HUES6 (cell line): ENCODE results near the gene GMIP.

Source experiments
- H3K27ac ChIP-seq: 2 replicates; pipeline ENCODE4 v1.7.0; 2013; ENCODE audit warnings: low read depth, mild to moderate bottlenecking, low read length, inconsistent platforms
- H3K27me3 ChIP-seq: 2 replicates; pipeline ENCODE4 v1.6.1; 2013; ENCODE audit warnings: low read length; ENCODE audit not compliant: control insufficient read depth, insufficient read depth
- H3K36me3 ChIP-seq: 2 replicates; pipeline ENCODE4 v1.6.1; 2013; ENCODE audit warnings: low read length; ENCODE audit not compliant: control insufficient read depth, insufficient read depth
- H3K4me1 ChIP-seq: 2 replicates; pipeline ENCODE4 v1.6.1; 2013; ENCODE audit warnings: low read length; ENCODE audit not compliant: control insufficient read depth, insufficient read depth
- H3K4me3 ChIP-seq: 2 replicates; pipeline ENCODE4 v1.5.1; 2013; ENCODE audit warnings: low read depth, low read length
- H3K9ac ChIP-seq: one replicate; pipeline ENCODE4 v1.6.1; 2013; ENCODE audit warnings: mild to moderate bottlenecking, low read length
- H3K9me3 ChIP-seq: 2 replicates; pipeline ENCODE4 v1.6.1; 2013; ENCODE audit warnings: low read depth, low read length; ENCODE audit not compliant: control insufficient read depth, insufficient read depth

Gene GMIP

DNA sequence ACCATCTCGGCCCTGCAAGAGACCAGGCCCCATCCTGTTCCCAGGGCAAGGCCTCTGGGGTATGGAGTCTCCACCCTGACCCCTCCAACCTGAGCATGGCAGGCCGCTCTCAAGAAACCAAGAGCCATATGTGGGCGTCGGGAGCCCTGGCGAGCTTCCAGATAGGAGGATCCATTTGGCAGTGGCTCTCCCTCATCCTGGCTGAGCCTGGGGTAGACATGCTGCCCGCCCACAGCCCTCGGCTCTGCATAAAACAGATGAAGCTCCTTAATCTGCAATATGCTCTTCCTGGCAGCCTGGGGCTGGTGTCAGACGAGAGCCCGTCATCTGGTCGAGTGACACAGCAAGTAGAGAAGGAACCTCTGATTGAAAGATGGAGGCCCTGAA lies 13.9 kb upstream of the GMIP start:
- no peaks in the 10 kb centered on the region for H3K9me3 ChIP-seq
- no peak overlapping the region for H3K9ac ChIP-seq
- peaks cover 86% of the 10 kb centered on the region for H3K36me3 ChIP-seq
- H3K27me3 ChIP-seq: no peaks in the 10 kb centered on the region
- peaks cover 8% of the 10 kb centered on the region for H3K4me1 ChIP-seq
- no peak overlapping the region for H3K4me3 ChIP-seq
- H3K27ac ChIP-seq: no peak overlapping the region

DNA sequence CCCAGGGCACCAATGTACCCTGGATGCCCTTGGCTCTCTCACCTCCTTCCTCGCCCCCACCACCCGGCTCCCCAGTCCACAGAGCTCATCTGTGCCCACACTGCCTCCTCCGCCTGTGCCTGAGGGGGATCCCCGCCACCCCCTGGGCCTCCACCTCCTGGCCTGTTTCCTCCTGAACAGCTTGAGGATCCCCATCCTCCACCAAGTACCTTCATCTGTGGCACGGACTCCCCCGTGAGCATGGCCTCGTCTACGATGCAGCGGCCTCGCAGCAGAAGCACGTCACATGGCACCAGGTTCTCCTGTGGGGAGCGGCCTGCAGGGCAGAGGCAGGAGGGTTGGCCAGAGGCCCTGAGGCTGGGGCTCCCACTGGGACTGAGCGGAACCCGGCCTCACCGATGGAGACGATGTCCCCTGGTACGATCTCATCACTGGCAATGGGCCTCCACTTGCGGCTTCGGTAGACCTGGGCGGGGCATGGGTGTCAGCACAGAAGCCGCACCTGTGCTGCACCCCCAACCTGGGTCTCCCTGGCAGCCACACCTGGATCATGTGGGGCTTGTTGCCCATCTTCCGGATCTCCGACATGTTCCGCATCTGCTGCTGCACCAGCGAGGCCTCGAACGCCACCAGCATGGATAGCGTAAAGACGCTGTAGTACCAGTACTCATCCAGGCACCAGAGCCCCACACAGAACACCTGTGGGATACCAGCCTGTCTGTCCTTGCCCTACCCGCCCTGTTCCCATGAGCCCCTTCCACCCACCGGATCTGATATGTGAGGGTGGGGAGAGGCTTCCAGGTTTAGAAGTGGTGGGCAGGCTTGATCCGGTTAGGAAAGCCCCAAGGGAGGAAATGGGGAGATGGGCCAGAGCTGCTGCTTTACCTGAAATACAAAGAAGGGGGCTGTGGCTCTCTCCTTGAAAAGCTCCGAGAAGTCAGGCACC lies 13.3 kb upstream of the GMIP start:
- peaks cover 89% of the 10 kb centered on the region for H3K36me3 ChIP-seq
- no peak overlapping the region for H3K9ac ChIP-seq
- no peak overlapping the region for H3K4me3 ChIP-seq
- H3K9me3 ChIP-seq: no peaks in the 10 kb centered on the region
- H3K27ac ChIP-seq: no peak overlapping the region
- no peaks in the 10 kb centered on the region for H3K27me3 ChIP-seq
- H3K4me1 ChIP-seq: 0 out of 2 replicates have a peak, but pooled peaks cover 3% of the 10 kb centered on the region

DNA sequence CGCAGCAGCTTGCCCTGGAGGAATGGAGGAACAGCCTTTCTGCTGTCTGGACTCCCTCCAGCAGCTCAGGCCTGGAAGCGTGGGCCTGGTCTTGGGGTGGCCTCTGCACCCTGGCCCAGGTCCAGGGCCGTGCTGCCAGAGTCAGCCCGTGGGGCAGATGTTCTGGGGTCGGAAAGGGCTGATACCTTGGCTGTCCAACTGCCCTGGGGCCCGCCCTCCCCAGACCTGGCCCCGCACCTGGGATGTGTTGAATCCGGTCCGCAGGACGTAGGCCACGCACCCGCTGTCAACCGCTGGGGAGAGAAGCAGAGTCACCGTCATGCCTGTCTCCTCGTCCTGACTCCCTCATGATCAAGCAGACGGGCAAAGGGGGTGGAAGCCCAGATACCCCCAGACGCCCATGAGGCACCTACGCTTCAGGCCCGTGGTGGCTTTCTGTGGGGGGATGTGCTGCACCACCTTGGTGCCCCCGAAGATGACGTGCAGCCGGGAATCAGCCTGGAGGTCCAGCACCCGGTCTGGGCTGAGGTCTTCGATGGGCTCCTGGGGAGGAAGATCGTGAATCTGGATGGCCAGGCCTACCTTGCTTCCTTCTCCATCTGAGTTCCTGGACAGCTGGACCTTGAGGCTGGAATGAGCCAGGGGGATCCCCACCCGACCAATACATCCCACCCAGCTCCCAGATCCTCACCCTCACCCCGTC lies 12.3 kb upstream of the GMIP start:
- H3K9ac ChIP-seq: no peak overlapping the region
- H3K9me3 ChIP-seq: no peaks in the 10 kb centered on the region
- H3K27ac ChIP-seq: no peak overlapping the region
- no peak overlapping the region for H3K4me3 ChIP-seq
- H3K4me1 ChIP-seq: no peaks in the 10 kb centered on the region
- H3K27me3 ChIP-seq: no peaks in the 10 kb centered on the region
- peaks cover 91% of the 10 kb centered on the region for H3K36me3 ChIP-seq

DNA sequence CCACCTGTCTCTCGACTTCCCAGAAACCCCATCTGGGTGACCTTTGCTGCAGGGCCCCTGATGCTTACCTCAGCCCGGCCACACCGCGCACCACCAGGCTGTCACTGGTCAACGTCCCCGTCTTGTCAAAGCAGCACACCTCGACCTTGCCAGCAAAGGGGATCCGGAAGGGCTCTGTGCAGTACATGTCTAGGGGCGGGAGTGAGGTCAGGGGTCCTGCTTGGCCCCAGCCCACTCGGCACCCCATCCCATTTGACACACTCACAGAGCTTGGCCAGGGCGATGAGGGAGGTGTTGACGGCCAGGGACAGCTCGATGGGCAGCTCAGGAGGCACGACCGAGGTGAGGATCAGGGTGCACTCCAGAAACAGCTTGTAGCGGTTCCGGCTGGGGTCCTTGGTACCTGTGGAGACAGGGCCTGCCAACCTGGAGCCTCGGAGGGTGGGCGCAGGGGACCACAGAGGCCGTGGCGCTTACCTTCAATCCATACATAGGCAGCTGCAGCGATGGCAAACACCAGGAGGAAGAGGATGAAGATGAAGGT lies 11.7 kb upstream of the GMIP start:
- Histone ChIP-seq H3K27me3 (no peaks in the 10 kb centered on the region), H3K9me3 (no peaks in the 10 kb centered on the region), H3K4me1 (no peaks in the 10 kb centered on the region), H3K4me3 (no peak overlapping the region), H3K36me3 (peaks cover 97% of the 10 kb centered on the region), H3K9ac (no peak overlapping the region), H3K27ac (no peak overlapping the region)

DNA sequence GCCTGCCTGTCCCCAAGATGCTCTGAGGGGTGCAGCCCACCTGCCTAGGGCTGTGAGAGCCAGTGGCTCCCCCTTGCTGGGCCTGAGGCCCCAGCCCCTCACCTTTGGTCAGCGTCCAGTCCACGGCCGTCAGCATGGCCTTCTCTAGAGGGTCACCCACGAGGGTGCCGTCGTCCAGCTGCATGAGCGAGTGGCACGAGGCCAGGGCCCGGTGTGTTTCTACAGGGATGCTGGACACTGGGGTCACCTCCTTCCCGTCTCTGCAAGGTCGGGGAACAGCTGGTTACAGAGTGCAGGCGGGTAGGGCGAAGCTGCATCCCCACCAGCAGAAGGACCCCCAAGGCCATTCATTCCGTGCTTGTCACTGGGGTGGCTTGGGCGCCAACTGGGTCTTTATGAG lies 11.0 kb upstream of the GMIP start:
- Histone ChIP-seq H3K36me3 (peaks cover 97% of the 10 kb centered on the region), H3K9me3 (no peaks in the 10 kb centered on the region), H3K9ac (no peak overlapping the region), H3K27me3 (no peaks in the 10 kb centered on the region), H3K4me1 (no peaks in the 10 kb centered on the region), H3K4me3 (no peak overlapping the region), H3K27ac (no peak overlapping the region)

DNA sequence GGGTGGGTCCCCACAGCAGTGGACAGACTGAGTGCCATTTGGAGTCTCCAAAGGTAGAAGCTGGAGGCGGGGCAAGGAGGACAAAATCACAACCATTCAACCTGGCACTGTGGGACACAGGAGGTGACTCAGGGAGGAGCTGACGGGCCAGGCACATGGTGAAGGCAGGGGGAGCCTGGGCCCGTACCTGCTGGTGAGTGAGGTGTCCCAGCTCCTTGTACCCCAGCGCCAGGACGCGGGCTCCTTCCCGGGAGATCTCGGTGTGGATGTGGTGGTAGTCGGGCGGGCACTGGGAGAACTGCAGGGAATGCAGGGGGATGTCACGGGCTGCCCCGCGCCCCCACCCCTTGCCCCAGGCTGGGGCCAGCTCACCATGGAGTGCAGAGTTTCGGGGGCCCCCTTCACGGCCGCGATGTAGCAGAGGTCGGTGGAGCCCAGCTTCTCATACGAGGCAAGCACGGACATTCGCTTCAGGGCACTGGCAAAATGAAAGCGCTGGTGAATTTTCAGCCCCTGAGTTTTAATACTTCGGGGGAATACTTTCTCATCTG lies 10.2 kb upstream of the GMIP start:
- no peak overlapping the region for H3K9ac ChIP-seq
- no peaks in the 10 kb centered on the region for H3K9me3 ChIP-seq
- H3K27me3 ChIP-seq: no peaks in the 10 kb centered on the region
- H3K4me1 ChIP-seq: no peaks in the 10 kb centered on the region
- no peak overlapping the region for H3K4me3 ChIP-seq
- peaks cover 97% of the 10 kb centered on the region for H3K36me3 ChIP-seq
- no peak overlapping the region for H3K27ac ChIP-seq

DNA sequence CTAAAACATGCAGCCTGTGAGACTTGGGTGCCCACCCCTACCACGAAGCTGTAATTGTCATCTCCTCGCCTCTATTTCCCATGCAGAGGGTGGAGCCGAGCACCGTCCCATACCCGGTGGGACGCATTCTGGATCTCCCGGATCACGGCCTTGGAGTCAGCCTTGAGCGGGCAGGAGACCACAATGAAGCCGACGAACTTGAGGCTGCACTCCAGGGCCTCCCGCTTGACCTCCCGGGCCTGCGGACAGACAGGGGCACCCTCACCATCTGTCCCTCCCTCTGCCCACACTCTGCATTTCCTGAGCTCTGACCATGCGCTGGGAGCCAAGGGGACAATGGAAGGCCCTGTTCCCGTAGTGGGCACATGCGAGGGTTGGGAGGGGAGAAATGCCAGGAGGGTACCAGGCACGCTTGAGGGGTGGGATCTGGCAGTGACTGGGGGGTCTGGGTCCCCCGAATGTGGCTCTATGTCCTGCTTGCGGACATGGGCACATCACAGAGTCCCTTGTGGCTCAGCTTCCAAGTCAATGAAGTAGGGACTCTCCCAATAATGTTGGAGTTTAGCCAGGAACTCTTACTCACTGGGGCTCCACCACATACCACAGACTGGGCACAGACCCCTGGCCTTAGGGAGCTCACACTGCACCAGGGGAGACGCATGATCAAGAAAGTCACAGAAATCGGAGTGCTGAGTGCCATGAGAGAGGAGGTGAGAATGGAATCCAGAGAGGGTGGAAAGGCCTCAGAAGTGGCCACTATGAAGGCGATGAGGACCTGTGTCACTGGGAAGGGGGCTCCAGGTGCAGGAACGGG lies 9.2 kb upstream of the GMIP start:
- no peaks in the 10 kb centered on the region for H3K9me3 ChIP-seq
- H3K36me3 ChIP-seq: peaks cover 97% of the 10 kb centered on the region
- no peak overlapping the region for H3K9ac ChIP-seq
- no peaks in the 10 kb centered on the region for H3K4me1 ChIP-seq
- no peak overlapping the region for H3K4me3 ChIP-seq
- H3K27me3 ChIP-seq: no peaks in the 10 kb centered on the region
- no peak overlapping the region for H3K27ac ChIP-seq

DNA sequence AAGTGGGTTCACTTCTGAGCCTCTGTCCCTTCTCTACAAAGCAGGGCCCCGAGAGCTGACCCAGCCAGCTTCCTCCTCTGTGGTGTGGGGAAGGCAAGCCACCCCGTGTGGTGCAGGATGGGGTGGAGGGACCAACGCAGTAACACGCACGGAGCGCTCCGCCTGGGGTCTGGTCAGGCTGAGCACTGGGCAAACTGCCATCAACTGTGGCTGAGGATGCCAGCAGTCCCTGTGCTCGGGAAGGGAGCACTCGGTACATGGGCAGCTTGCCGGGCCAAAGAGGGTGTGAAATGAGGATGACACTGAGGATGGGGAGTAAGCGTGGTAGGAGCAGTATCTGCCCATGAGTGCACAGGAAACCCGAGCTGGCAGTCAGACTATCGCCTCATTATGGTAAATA lies 7.6 kb upstream of the GMIP start:
- H3K27ac ChIP-seq: no peak overlapping the region
- H3K4me3 ChIP-seq: no peak overlapping the region
- no peaks in the 10 kb centered on the region for H3K4me1 ChIP-seq
- H3K9ac ChIP-seq: no peak overlapping the region
- peaks cover 97% of the 10 kb centered on the region for H3K36me3 ChIP-seq
- no peaks in the 10 kb centered on the region for H3K27me3 ChIP-seq
- no peaks in the 10 kb centered on the region for H3K9me3 ChIP-seq

DNA sequence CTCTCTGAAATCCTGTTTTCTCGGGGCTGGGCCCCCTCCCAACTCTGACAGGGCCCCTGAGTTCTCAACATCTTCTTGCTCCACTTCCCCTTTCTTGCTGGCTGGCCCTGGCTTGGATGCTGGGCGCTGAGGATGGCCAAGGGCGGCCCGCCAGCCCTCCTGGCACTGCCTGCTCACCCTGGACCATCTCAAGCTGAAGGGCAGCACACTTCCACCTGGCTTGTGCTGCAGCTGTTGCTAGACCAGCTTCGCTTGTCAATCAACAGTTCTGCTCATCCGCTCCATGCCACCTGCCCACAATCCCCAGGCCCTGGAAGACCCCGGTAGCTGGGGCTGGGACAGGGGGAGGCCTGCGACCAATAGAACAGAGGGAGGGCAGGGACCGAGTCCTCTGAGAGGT lies 6.9 kb upstream of the GMIP start:
- Histone ChIP-seq H3K4me3 (no peak overlapping the region), H3K27ac (no peak overlapping the region), H3K27me3 (no peaks in the 10 kb centered on the region), H3K9ac (no peak overlapping the region), H3K36me3 (peaks cover 97% of the 10 kb centered on the region), H3K4me1 (no peaks in the 10 kb centered on the region), H3K9me3 (no peaks in the 10 kb centered on the region)

DNA sequence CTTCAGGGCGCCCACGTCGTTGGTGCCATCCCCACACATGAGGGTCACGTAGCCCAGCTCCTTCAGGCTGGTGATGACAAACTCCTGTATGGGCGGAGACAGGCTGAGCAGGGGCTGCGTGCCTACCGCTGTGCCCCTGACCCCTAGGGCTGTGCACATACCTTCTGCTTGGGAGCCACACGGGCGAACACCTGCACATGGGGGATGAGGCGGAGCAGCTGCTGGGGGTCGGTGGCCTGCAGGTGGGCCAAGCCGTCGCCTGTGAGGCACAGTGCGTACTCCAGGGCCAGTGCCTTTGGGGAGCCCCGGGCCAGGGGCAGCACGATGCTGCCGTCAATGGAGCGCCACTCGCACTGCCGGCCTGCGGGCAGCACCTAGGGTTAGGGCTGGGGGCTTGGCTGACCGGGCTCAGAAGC lies 6.1 kb upstream of the GMIP start:
- Histone ChIP-seq H3K9ac (no peak overlapping the region), H3K27me3 (no peaks in the 10 kb centered on the region), H3K4me3 (no peak overlapping the region), H3K4me1 (no peaks in the 10 kb centered on the region), H3K27ac (no peak overlapping the region), H3K9me3 (no peaks in the 10 kb centered on the region), H3K36me3 (peaks cover 97% of the 10 kb centered on the region)
